C4-2B (cell line): ENCODE data around the gene BNC2.

Source experiments
- H3K27ac ChIP-seq: fragments of 450-650 bp; 2 replicates; pipeline ENCODE4 v1.5.1; 2017
- CTCF ChIP-seq: fragments of 450-650 bp; conservative IDR thresholded peaks from 2 replicates; pipeline ENCODE4 v1.5.1; 2017; ENCODE audit warnings: mild to moderate bottlenecking
- ZFX ChIP-seq: fragments of 450-650 bp; IDR thresholded peaks from 2 replicates; pipeline ENCODE4 v1.6.1; 2017

Gene BNC2

GRCh38 chr9:16521868-16522411, 348.5 kb downstream of the BNC2 start:
- no peak overlapping the region for H3K27ac ChIP-seq
- TF ChIP-seq CTCF (no peak), ZFX (no peak)

GRCh38 chr9:16519001-16519400, 351.5 kb downstream of the BNC2 start:
- no peak overlapping the region for H3K27ac ChIP-seq
- no peak for TF ChIP-seq CTCF
- no peak for TF ChIP-seq ZFX

- TF ChIP-seq ZFX (no peak), CTCF (no peak)
- no peak overlapping the region for H3K27ac ChIP-seq
Observed at GRCh38 chr9:16516891-16517290, 353.6 kb downstream of the BNC2 start.

- TF ChIP-seq CTCF (no peak), ZFX (no peak)
- no peak overlapping the region for H3K27ac ChIP-seq
Observed at GRCh38 chr9:16515879-16516301, 354.6 kb downstream of the BNC2 start.

GRCh38 chr9:16515207-16515606, 355.3 kb downstream of the BNC2 start:
- no peak for TF ChIP-seq CTCF
- TF ChIP-seq ZFX, result no peak
- no peak overlapping the region for H3K27ac ChIP-seq

GRCh38 chr9:16514131-16514530, 356.3 kb downstream of the BNC2 start:
- H3K27ac ChIP-seq, result no peak overlapping the region

GRCh38 chr9:16512281-16512680, 358.2 kb downstream of the BNC2 start:
- H3K27ac ChIP-seq, result no peak overlapping the region
- TF ChIP-seq ZFX, result no peak
- no peak for TF ChIP-seq CTCF

More at GRCh38 chr9:16514131-16514530, 356.3 kb downstream of the BNC2 start:
- TF ChIP-seq ZFX, result no peak
- TF ChIP-seq CTCF, result no peak
